Tibial artery (tissue), 4 donors: Measurements from ENCODE around the gene ASXL2.

Source experiments
- DNase-seq, 2 donors: peaks; one replicate each; pipeline ENCODE4 v3.0.0-alpha.2; 2019
- H3K27ac ChIP-seq, 2 donors: fragments of 200-600 bp; sonication (generic) in 1 of 2; 1 replicate in 1 of 2; 2 replicates in 1 of 2; pipeline ENCODE4 v1.5.1; 2018 to 2019; ENCODE audit warnings: mild to moderate bottlenecking in 1 of 2
- H3K27me3 ChIP-seq, 2 donors: fragments of 200-600 bp; sonication (generic) in 1 of 2; one replicate each; pipeline versions ENCODE4 v1.5.1 to v1.6.0; 2016 to 2019
- H3K36me3 ChIP-seq, 3 donors: fragments of 200-600 bp; sonication (generic) in 2 of 3; one replicate each; pipeline ENCODE4 v1.5.1; 2016 to 2019; ENCODE audit warnings: mild to moderate bottlenecking in 2 of 3
- H3K4me1 ChIP-seq, 4 donors: fragments of 200-600 bp; sonication (generic) in 2 of 4; 1 replicate in 3 of 4; 2 replicates in 1 of 4; pipeline ENCODE4 v1.5.1; 2016 to 2019
- H3K4me3 ChIP-seq, 2 donors: fragments of 200-600 bp; sonication (generic) in 1 of 2; 1 replicate in 1 of 2; 2 replicates in 1 of 2; pipeline ENCODE4 v1.5.1; 2018 to 2019; ENCODE audit warnings: mild to moderate bottlenecking in 2 of 2
- H3K9me3 ChIP-seq, 3 donors: fragments of 200-600 bp; sonication (generic) in 1 of 3; one replicate each; pipeline ENCODE4 v1.5.1; 2016 to 2019
- CTCF ChIP-seq, 2 experiments: fragments of 200-600 bp in 1 of 2; fragments of 450-650 bp in 1 of 2; IDR thresholded peaks; one replicate each; pipeline ENCODE4 v1.5.1; 2017 to 2019; ENCODE audit warnings: antibody characterized with exemption in 2 of 2, mild to moderate bottlenecking in 1 of 2, moderate library complexity in 1 of 2
- intact Hi-C: fragments of 100-400 bp; cut with DNase I; formaldehyde crosslinking; loops from one replicate; pipeline ENCODE4 v1.15.0; 2023; ENCODE audit warnings: low total_unique reads

The ASXL2 gene

GRCh38 chr2:25728559-25728958 is 149.7 kb downstream of the ASXL2 start:
- no peak for TF ChIP-seq CTCF (IDR thresholded peaks at IDR 0.05)
- H3K9me3 ChIP-seq: no peaks in the 10 kb centered on the region
- intact Hi-C loops: no loop called here

GRCh38 chr2:25726522-25726921 is 151.8 kb downstream of the ASXL2 start:
- H3K9me3 ChIP-seq: no peaks in the 10 kb centered on the region
- no peak overlapping the region for H3K4me3 ChIP-seq
- H3K27ac ChIP-seq: no peak overlapping the region
- no peaks in the 10 kb centered on the region for H3K27me3 ChIP-seq
- no peak for DNase-seq
- H3K4me1 ChIP-seq: no peaks in the 10 kb centered on the region
- no peaks in the 10 kb centered on the region for H3K36me3 ChIP-seq
- intact Hi-C loops: no loop called here
- TF ChIP-seq CTCF (IDR thresholded peaks at IDR 0.05): no peak

More at GRCh38 chr2:25728559-25728958, 149.7 kb downstream of the ASXL2 start:
- DNase-seq: no peak
- H3K27ac ChIP-seq: no peak overlapping the region
- no peak overlapping the region for H3K4me3 ChIP-seq
- no peaks in the 10 kb centered on the region for H3K36me3 ChIP-seq
- H3K27me3 ChIP-seq: no peaks in the 10 kb centered on the region
- H3K4me1 ChIP-seq: no peaks in the 10 kb centered on the region

DNA sequence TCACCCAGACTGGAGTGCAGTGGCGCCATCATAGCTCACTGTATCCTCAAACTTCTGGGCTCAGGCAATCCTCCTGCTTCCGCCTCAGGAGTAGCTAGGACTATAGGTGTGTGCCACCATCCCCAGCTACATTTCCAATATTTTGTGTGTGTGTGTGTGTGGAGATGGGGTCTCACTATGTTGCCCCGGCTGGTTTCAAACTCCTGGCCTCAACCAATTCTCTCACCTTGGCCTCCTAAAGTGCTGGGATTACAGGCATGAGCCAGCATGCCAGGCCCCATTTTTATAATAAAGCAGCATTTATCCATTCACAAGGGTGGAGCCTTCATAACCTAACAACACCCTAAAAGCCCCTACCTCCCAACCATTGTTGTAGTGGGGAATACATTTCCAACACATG is 152.4 kb downstream of the ASXL2 start:
- no peak for DNase-seq
- no peaks in the 10 kb centered on the region for H3K4me1 ChIP-seq
- H3K27ac ChIP-seq: no peak overlapping the region
- H3K4me3 ChIP-seq: no peak overlapping the region
- TF ChIP-seq CTCF (IDR thresholded peaks at IDR 0.05): no peak
- no peaks in the 10 kb centered on the region for H3K9me3 ChIP-seq
- intact Hi-C loops: no loop called here
- no peaks in the 10 kb centered on the region for H3K27me3 ChIP-seq
- H3K36me3 ChIP-seq: no peaks in the 10 kb centered on the region

DNA sequence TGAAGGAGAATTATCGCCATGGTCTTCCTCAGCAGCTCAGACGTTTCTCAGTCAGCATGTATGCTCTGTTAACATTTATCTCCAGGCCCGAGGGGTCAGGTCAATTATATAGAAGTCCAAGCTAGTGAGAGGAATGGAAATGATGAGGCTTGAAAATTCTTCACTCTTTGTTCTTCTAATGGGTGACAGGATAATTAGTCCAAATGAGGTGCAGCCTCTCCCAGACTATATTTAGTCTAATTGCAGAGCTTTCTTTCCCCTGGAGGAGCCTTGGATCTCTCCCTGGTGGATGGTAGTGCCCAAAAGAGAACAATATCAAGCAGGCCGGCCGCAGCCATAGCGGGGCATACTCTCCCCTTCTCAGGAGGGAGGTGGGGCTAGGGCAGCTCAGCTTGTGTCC is 153.5 kb downstream of the ASXL2 start:
- intact Hi-C loops: no loop called here
- DNase-seq: no peak
- TF ChIP-seq CTCF (IDR thresholded peaks at IDR 0.05): no peak

GRCh38 chr2:25722224-25722623 is 156.1 kb downstream of the ASXL2 start:
- Histone ChIP-seq H3K4me3 (no peak overlapping the region), H3K27me3 (peaks cover 0 to 2% of the 10 kb centered on the region in 2 donors), H3K4me1 (no peaks in the 10 kb centered on the region), H3K36me3 (no peaks in the 10 kb centered on the region), H3K27ac (no peak overlapping the region), H3K9me3 (no peaks in the 10 kb centered on the region)
- no peak for TF ChIP-seq CTCF (IDR thresholded peaks at IDR 0.05)
- DNase-seq: no peak
- intact Hi-C loops: no loop called here

More for the DNA sequence above, 153.5 kb downstream of the ASXL2 start:
- H3K4me3 ChIP-seq: no peak overlapping the region
- H3K36me3 ChIP-seq: no peaks in the 10 kb centered on the region
- H3K4me1 ChIP-seq: no peaks in the 10 kb centered on the region
- no peak overlapping the region for H3K27ac ChIP-seq
- H3K9me3 ChIP-seq: no peaks in the 10 kb centered on the region
- H3K27me3 ChIP-seq: no peaks in the 10 kb centered on the region

- Histone ChIP-seq H3K27ac (no peak overlapping the region), H3K36me3 (no peaks in the 10 kb centered on the region), H3K27me3 (peaks cover 0 to 2% of the 10 kb centered on the region in 2 donors), H3K4me1 (no peaks in the 10 kb centered on the region), H3K9me3 (no peaks in the 10 kb centered on the region), H3K4me3 (no peak overlapping the region)
- TF ChIP-seq CTCF (IDR thresholded peaks at IDR 0.05): no peak
- DNase-seq: no peak
- intact Hi-C loops: no loop called here
These were observed 157.7 kb downstream of the ASXL2 start for GRCh38 chr2:25720575-25720974.
